A673 (cell line): ENCODE measurements around the gene DCLRE1A.

Experiments used
- CTCF ChIP-seq: fragments of 300-800, 200-600 bp; sonication (generic); conservative IDR thresholded peaks from 2 replicates; pipeline ENCODE4 v1.5.1; 2017; ENCODE audit warnings: low read depth, mild to moderate bottlenecking, antibody characterized with exemption, low read length, moderate library complexity, mixed read lengths
- EZH2 ChIP-seq: fragments of 200-600 bp; sonication (generic); IDR thresholded peaks from 2 replicates; pipeline ENCODE4 v1.6.1; 2017; ENCODE audit warnings: borderline replicate concordance, low read depth, mild to moderate bottlenecking, mixed read lengths, antibody characterized with exemption, low read length; ENCODE audit not compliant: poor library complexity, severe bottlenecking

- TF ChIP-seq CTCF: no peak
- TF ChIP-seq EZH2: no peak
Measured at GRCh38 chr10:113854013-113854760, at the start of gene DCLRE1A, which contains the start of gene NHLRC2.
